ENCODE results near the gene NOP14. TPM values are rescaled to one million over a fixed set of nuclear protein-coding genes. Genes with fewer than 3 reads are reported as not detected.

Gene NOP14
- total RNA-seq, 6 donors from 2014 or later: 17.2 to 30.4 (median 22.4) TPM

DNA sequence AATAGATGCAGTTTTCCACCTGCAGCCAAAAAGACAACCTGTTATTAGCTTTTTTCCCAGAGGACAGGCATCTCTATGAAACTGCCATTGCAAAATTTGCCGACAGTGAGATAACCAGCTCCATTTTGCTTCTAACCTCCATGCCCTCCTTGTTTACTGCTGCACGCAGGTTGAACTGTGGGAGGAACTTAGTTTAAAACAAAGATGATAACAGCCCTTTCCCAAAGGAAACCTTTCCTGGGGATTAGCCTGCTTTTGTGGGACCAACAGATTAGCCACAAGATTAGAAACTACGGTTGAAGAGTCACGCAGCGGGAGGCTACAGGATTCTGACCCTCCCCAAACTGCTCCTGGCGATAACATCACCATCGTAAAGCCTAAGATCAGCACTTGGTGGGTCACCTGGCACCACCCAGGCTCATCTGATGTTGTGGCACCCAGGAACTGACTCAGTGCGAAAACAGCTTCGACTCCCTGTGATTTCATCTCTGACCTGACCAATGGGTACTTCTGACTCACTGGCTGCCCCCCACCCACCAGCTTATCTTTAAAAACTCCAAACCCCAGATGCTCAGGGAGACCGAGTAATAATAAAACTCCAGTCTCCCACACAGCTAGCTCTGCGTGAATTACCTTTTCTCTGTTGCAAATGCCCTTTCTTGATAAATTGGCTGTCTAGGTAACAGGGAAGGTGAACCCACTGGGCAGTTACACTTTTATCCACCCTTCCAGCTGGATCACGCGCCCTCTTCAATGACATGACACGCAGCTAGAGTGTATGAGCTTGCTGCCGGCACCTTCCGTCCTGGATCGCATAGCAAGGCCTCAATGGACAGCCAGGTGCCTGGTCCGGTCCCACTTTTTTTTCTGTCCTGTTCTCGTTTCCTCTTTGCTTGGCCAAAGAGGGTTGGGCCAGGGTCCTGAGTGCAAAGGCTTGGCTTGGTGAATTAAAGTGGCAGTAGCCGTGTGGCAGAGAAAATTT, 27.2 kb downstream of the NOP14 start:
- H3K27ac ChIP-seq: peak overlapping the region; percentile 87 to 94 (median 92)
- DNase-seq (peak in 1 of 2 donors; percentile 24), ATAC-seq (ENCODE audit: low FRiP score in 2 of 2) (no peak)
- no peaks in the 10 kb centered on the region for H3K27me3 ChIP-seq
- peak overlapping the region in 3 of 4 donors; percentile 59 to 95 (median 76) for H3K4me3 ChIP-seq
- H3K4me1 ChIP-seq: peaks cover 46 to 61% (median 59%) of the 10 kb centered on the region in 4 donors
- H3K36me3 ChIP-seq: peaks cover 15 to 54% (median 37%) of the 10 kb centered on the region in 4 donors
- TF ChIP-seq EP300 (IDR thresholded peaks at IDR 0.05) (no peak), POLR2AphosphoS5 (IDR thresholded peaks at IDR 0.05) (no peak), CTCF (IDR thresholded peaks at IDR 0.05) (no peak)
- no peaks in the 10 kb centered on the region for H3K9me3 ChIP-seq
- 81 to 84% methylated on average over 19 to 20 of the region's 20 CpGs for WGBS, 2 donors

DNA sequence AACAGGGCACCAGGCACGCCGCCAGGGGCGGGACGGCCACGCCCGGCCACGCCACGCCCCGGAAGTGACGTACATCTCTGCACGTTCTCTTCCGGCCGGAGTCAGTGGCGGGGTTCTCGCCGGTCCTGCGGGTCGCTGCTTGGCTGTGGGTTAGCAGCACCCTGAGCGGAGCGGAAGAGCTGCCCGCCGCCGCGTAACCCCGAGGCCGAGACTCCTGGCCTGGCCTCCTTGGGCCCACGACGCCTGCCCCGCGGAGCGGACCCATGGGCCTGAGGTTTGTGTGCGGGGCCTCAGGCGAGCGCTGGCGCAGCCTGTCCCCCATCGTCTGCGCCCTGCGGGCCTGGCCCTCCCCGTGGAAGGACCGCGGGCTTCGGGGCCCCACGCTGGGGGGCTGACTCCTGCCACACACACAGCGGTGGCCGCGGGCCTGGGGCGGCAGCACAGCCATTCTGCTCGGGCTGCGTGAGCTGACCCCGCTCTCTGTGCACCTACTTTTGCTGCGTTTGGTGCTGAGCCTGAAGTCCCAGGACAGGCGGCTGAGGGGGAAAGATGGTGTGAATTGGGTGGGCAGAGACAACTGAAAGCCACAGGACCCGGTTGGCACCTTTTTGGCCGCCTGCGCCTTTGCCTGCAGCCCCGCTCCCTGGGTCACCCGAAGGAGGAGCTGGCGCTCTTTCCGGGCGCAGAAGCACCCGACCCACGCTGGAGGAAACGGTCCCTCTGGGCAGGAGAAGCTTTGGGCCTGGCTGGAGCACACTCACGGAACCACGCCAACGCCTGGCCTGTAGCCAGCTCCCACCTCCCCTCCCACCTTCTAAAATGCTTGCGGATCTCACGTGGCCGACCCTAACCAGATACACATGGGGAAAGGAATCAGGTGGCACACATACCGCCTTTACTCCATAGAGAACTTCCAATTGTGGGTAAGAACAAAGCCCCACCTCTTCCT, 28.1 kb downstream of the NOP14 start:
- Histone ChIP-seq H3K27ac (peak overlapping the region; percentile 87 to 94 (median 92)), H3K9me3 (no peaks in the 10 kb centered on the region), H3K36me3 (peaks cover 8 to 53% (median 37%) of the 10 kb centered on the region in 4 donors), H3K27me3 (no peaks in the 10 kb centered on the region), H3K4me1 (peaks cover 51 to 71% (median 67%) of the 10 kb centered on the region in 4 donors), H3K4me3 (peak overlapping the region; percentile 59 to 95 (median 72))
- DNase-seq (peak; percentile 94 to 99), ATAC-seq (ENCODE audit: low FRiP score in 2 of 2) (peak; percentile 71 to 90)
- TF ChIP-seq POLR2AphosphoS5 (IDR thresholded peaks at IDR 0.05) (peak; percentile 97 to 99), CTCF (IDR thresholded peaks at IDR 0.05) (peak in 4 of 6 experiments; percentile 36 to 53 (median 48)), EP300 (IDR thresholded peaks at IDR 0.05) (peak in 1 of 4 donors; percentile 83), POLR2A (IDR thresholded peaks at IDR 0.05) (peak in 3 of 4 donors; percentile 84 to 98 (median 97))
- WGBS, 2 donors: 2 to 6% methylated on average over 4 to 27 of the region's 70 CpGs

- 0% methylated on average over 22 of the region's 93 CpGs; no CpG with 5 or more reads in 1 of the 2 donors for WGBS, 2 donors
- H3K4me1 ChIP-seq: peaks cover 53 to 79% (median 74%) of the 10 kb centered on the region in 4 donors
Measured at GRCh38 chr4:2934077-2934812, 29.0 kb downstream of the NOP14 start.

More at GRCh38 chr4:2934077-2934812, 29.0 kb downstream of the NOP14 start:
- Histone ChIP-seq H3K27ac (peak overlapping the region; percentile 87 to 94 (median 92)), H3K9me3 (no peaks in the 10 kb centered on the region), H3K4me3 (peak overlapping the region; percentile 59 to 95 (median 76)), H3K27me3 (no peaks in the 10 kb centered on the region), H3K36me3 (peaks cover 5 to 53% (median 37%) of the 10 kb centered on the region in 4 donors)
- TF ChIP-seq POLR2AphosphoS5 (IDR thresholded peaks at IDR 0.05) (peak in 1 of 2 donors; percentile 7), POLR2A (IDR thresholded peaks at IDR 0.05) (no peak), EP300 (IDR thresholded peaks at IDR 0.05) (no peak), CTCF (IDR thresholded peaks at IDR 0.05) (peak in 1 of 6 experiments; percentile 9)
- peak in 1 of 2 donors; percentile 75 for ATAC-seq (ENCODE audit: low FRiP score in 2 of 2)
- DNase-seq: peak; percentile 67 to 93

All from upper lobe of left lung (tissue), 6 donors.